ENCODE data around the gene GPC6.

Gene GPC6

DNA sequence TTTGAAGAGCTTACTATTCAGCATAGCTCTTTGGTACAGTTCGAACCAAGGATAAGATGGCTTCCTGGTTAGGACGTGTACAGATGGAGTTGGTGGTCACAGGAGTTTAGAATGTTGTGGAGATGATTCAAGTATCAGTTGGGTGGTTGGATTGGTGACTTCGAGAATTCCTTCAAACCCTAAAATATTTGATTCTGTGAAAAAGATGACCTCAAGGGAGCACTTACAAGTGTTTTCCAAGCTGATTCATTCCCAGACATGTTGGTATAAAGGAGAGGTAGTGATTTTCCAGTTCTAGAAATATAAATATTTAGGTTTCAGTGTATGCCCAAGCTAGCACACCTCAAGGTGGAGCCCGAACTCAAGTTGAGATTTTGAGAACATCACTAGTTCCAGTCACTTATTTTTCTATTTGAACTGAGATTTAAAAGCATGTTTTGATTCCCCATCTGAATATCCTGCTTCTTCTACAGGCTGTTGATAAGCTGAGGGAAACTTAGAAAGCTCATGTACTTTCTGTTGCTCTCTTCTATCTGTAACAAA lies 946.8 kb downstream of the GPC6 start:
- H3K9me3 ChIP-seq (ENCODE audit: control insufficient read depth, low read length): no peaks in the 10 kb centered on the region
- no peak overlapping the region for H3K4me3 ChIP-seq (ENCODE audit: extremely low read depth, insufficient read depth, low read length, poor library complexity, severe bottlenecking)
- no peaks in the 10 kb centered on the region for H3K4me1 ChIP-seq (ENCODE audit: control insufficient read depth, insufficient read depth, low read length, poor library complexity, severe bottlenecking)
- WGBS, 2 experiments (ENCODE audit: insufficient coverage in 2 of 2): 79 to 80% methylated on average over 2 to 3 of the region's 4 CpGs
- H3K36me3 ChIP-seq (ENCODE audit: control insufficient read depth, insufficient read depth, low read length): no peaks in the 10 kb centered on the region
- no peak overlapping the region for H3K27ac ChIP-seq (ENCODE audit: low read depth, low read length, severe bottlenecking)

GRCh38 chr13:94174009-94174408 lies 947.4 kb downstream of the GPC6 start:
- H3K36me3 ChIP-seq (ENCODE audit: control insufficient read depth, insufficient read depth, low read length): no peaks in the 10 kb centered on the region
- H3K4me1 ChIP-seq (ENCODE audit: control insufficient read depth, insufficient read depth, low read length, poor library complexity, severe bottlenecking): no peaks in the 10 kb centered on the region
- no peak overlapping the region for H3K27ac ChIP-seq (ENCODE audit: low read depth, low read length, severe bottlenecking)
- H3K4me3 ChIP-seq (ENCODE audit: extremely low read depth, insufficient read depth, low read length, poor library complexity, severe bottlenecking): no peak overlapping the region
- no peaks in the 10 kb centered on the region for H3K9me3 ChIP-seq (ENCODE audit: control insufficient read depth, low read length)

DNA sequence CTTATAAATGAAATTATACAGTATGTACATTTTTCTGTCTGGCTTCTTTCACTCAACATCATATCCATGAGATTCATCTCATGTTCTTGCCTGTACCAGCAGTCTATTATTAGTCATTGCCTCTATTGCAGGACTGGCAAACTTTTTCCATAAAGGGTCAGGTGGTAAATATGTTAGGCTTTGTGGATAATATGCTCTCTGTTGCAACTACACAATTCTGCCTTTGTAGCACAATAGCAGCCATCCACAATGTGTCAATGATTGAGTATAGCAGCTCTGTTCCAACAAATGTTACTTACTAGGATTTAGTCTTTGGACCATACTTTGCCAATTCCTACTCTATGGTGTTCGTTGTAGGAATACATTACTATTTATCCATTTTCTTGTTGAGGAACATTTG lies 948.5 kb downstream of the GPC6 start:
- Histone ChIP-seq H3K4me3 (ENCODE audit: extremely low read depth, insufficient read depth, low read length, poor library complexity, severe bottlenecking) (no peak overlapping the region), H3K36me3 (ENCODE audit: control insufficient read depth, insufficient read depth, low read length) (no peaks in the 10 kb centered on the region), H3K4me1 (ENCODE audit: control insufficient read depth, insufficient read depth, low read length, poor library complexity, severe bottlenecking) (no peaks in the 10 kb centered on the region), H3K27ac (ENCODE audit: low read depth, low read length, severe bottlenecking) (no peak overlapping the region), H3K9me3 (ENCODE audit: control insufficient read depth, low read length) (no peaks in the 10 kb centered on the region)
- no CpG with 5 or more reads among the region's 1 CpG for WGBS, 2 experiments (ENCODE audit: insufficient coverage in 2 of 2)

- no peak overlapping the region for H3K4me3 ChIP-seq (ENCODE audit: extremely low read depth, insufficient read depth, low read length, poor library complexity, severe bottlenecking)
- H3K4me1 ChIP-seq (ENCODE audit: control insufficient read depth, insufficient read depth, low read length, poor library complexity, severe bottlenecking): no peaks in the 10 kb centered on the region
- H3K27ac ChIP-seq (ENCODE audit: low read depth, low read length, severe bottlenecking): no peak overlapping the region
- WGBS, 2 experiments (ENCODE audit: insufficient coverage in 2 of 2): 93% methylated on average over 3 of the region's 4 CpGs; no CpG with 5 or more reads in 1 of the 2 experiments
- H3K36me3 ChIP-seq (ENCODE audit: control insufficient read depth, insufficient read depth, low read length): no peaks in the 10 kb centered on the region
- H3K9me3 ChIP-seq (ENCODE audit: control insufficient read depth, low read length): no peaks in the 10 kb centered on the region
These were observed 950.0 kb downstream of the GPC6 start for GRCh38 chr13:94176561-94176960.

GRCh38 chr13:94177041-94177440 lies 950.4 kb downstream of the GPC6 start:
- Histone ChIP-seq H3K4me3 (ENCODE audit: extremely low read depth, insufficient read depth, low read length, poor library complexity, severe bottlenecking) (no peak overlapping the region), H3K36me3 (ENCODE audit: control insufficient read depth, insufficient read depth, low read length) (no peaks in the 10 kb centered on the region), H3K27ac (ENCODE audit: low read depth, low read length, severe bottlenecking) (no peak overlapping the region), H3K9me3 (ENCODE audit: control insufficient read depth, low read length) (no peaks in the 10 kb centered on the region), H3K4me1 (ENCODE audit: control insufficient read depth, insufficient read depth, low read length, poor library complexity, severe bottlenecking) (no peaks in the 10 kb centered on the region)
- no CpG with 5 or more reads among the region's 2 CpGs for WGBS, 2 experiments (ENCODE audit: insufficient coverage in 2 of 2)

GRCh38 chr13:94178625-94179244 lies 952.1 kb downstream of the GPC6 start:
- Histone ChIP-seq H3K27ac (ENCODE audit: low read depth, low read length, severe bottlenecking) (no peak overlapping the region), H3K4me3 (ENCODE audit: extremely low read depth, insufficient read depth, low read length, poor library complexity, severe bottlenecking) (no peak overlapping the region), H3K9me3 (ENCODE audit: control insufficient read depth, low read length) (no peaks in the 10 kb centered on the region), H3K4me1 (ENCODE audit: control insufficient read depth, insufficient read depth, low read length, poor library complexity, severe bottlenecking) (no peaks in the 10 kb centered on the region), H3K36me3 (ENCODE audit: control insufficient read depth, insufficient read depth, low read length) (no peaks in the 10 kb centered on the region)
- 82 to 100% methylated on average over 2 to 4 of the region's 5 CpGs for WGBS, 2 experiments (ENCODE audit: insufficient coverage in 2 of 2)

- Histone ChIP-seq H3K4me1 (ENCODE audit: control insufficient read depth, insufficient read depth, low read length, poor library complexity, severe bottlenecking) (no peaks in the 10 kb centered on the region), H3K36me3 (ENCODE audit: control insufficient read depth, insufficient read depth, low read length) (no peaks in the 10 kb centered on the region), H3K4me3 (ENCODE audit: extremely low read depth, insufficient read depth, low read length, poor library complexity, severe bottlenecking) (no peak overlapping the region), H3K9me3 (ENCODE audit: control insufficient read depth, low read length) (no peaks in the 10 kb centered on the region), H3K27ac (ENCODE audit: low read depth, low read length, severe bottlenecking) (no peak overlapping the region)
- 100% methylated on average over 1 of the region's 1 CpG for WGBS, 2 experiments (ENCODE audit: insufficient coverage in 2 of 2)
These were observed 955.0 kb downstream of the GPC6 start for GRCh38 chr13:94181461-94182107.

DNA sequence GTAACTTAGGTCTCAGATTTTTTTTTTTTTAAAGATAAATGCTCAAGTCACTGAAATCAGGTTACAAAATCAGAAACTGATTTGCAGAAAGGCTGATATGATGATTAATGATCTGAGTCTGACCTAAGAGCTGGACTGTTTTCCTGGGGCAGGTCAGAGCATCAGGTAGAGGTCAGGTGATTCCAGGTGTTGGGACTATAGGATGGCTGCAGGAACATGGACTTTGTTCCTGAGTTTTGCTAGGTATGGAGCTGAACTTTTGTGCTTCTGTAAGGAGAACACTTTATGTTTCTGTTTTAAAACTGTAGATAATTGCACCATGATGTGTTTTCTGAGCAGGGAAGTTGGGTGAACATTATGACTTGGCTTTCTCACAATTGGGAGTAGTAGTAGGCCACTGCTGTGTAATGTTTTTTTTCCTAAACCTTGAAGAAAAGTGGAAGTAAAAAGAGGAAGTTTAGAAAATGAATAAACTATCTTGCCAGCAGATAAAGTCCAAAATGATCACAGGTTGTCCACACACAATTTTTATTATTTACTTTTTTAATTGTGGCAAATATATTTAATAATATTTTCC lies 955.7 kb downstream of the GPC6 start:
- no peak overlapping the region for H3K4me3 ChIP-seq (ENCODE audit: extremely low read depth, insufficient read depth, low read length, poor library complexity, severe bottlenecking)

GRCh38 chr13:94186470-94186869 lies 959.9 kb downstream of the GPC6 start:
- no peak overlapping the region for H3K4me3 ChIP-seq (ENCODE audit: extremely low read depth, insufficient read depth, low read length, poor library complexity, severe bottlenecking)
- 100% methylated on average over 1 of the region's 3 CpGs; no CpG with 5 or more reads in 1 of the 2 experiments for WGBS, 2 experiments (ENCODE audit: insufficient coverage in 2 of 2)
- no peaks in the 10 kb centered on the region for H3K36me3 ChIP-seq (ENCODE audit: control insufficient read depth, insufficient read depth, low read length)
- H3K27ac ChIP-seq (ENCODE audit: low read depth, low read length, severe bottlenecking): no peak overlapping the region
- H3K4me1 ChIP-seq (ENCODE audit: control insufficient read depth, insufficient read depth, low read length, poor library complexity, severe bottlenecking): no peaks in the 10 kb centered on the region
- H3K9me3 ChIP-seq (ENCODE audit: control insufficient read depth, low read length): no peaks in the 10 kb centered on the region

More for the DNA sequence above, 955.7 kb downstream of the GPC6 start:
- Histone ChIP-seq H3K27ac (ENCODE audit: low read depth, low read length, severe bottlenecking) (no peak overlapping the region), H3K9me3 (ENCODE audit: control insufficient read depth, low read length) (no peaks in the 10 kb centered on the region), H3K4me1 (ENCODE audit: control insufficient read depth, insufficient read depth, low read length, poor library complexity, severe bottlenecking) (no peaks in the 10 kb centered on the region), H3K36me3 (ENCODE audit: control insufficient read depth, insufficient read depth, low read length) (no peaks in the 10 kb centered on the region)

- Histone ChIP-seq H3K4me1 (ENCODE audit: control insufficient read depth, insufficient read depth, low read length, poor library complexity, severe bottlenecking) (no peaks in the 10 kb centered on the region), H3K27ac (ENCODE audit: low read depth, low read length, severe bottlenecking) (no peak overlapping the region), H3K36me3 (ENCODE audit: control insufficient read depth, insufficient read depth, low read length) (no peaks in the 10 kb centered on the region), H3K9me3 (ENCODE audit: control insufficient read depth, low read length) (no peaks in the 10 kb centered on the region), H3K4me3 (ENCODE audit: extremely low read depth, insufficient read depth, low read length, poor library complexity, severe bottlenecking) (no peak overlapping the region)
- 45 to 74% methylated on average over 2 to 3 of the region's 5 CpGs for WGBS, 2 experiments (ENCODE audit: insufficient coverage in 2 of 2)
These were observed 961.7 kb downstream of the GPC6 start for GRCh38 chr13:94188201-94188854.
